Measurements from ENCODE around the gene HS3ST5. TPM values are rescaled to one million over a fixed set of nuclear protein-coding genes. Genes with fewer than 3 reads are reported as not detected.
"Not testable (repeated sequence)": the region's sequence is repeated elsewhere in the genome, so short reads cannot be mapped to it uniquely, and the experiment has no call there.

The HS3ST5 gene
- total RNA-seq, 1 donor from 2014 or later = 3.6 TPM

- DNase-seq (ENCODE audit: extremely low spot score, unreplicated experiment) = no peak
- Mint-ChIP-seq H3K27me3 (no peaks in the 10 kb centered on the region), H3K4me1 (ENCODE audit: unreplicated experiment) (peaks cover 15% of the 10 kb centered on the region), H3K36me3 (no peaks in the 10 kb centered on the region), H3K9me3 (no peaks in the 10 kb centered on the region), H3K27ac (no peak overlapping the region), H3K4me3 (no peak overlapping the region)
- TF ChIP-seq CTCF (conservative IDR thresholded peaks at IDR 0.05) = no peak
Measured at GRCh38 chr6:114154812-114155211, 188.0 kb downstream of the HS3ST5 start.

GRCh38 chr6:114153448-114153847 lies 189.4 kb downstream of the HS3ST5 start:
- H3K27ac Mint-ChIP-seq = no peak overlapping the region

GRCh38 chr6:114151064-114151690 lies 191.6 kb downstream of the HS3ST5 start:
- no peak overlapping the region for H3K4me3 Mint-ChIP-seq
- no peak for TF ChIP-seq CTCF (conservative IDR thresholded peaks at IDR 0.05)
- H3K9me3 Mint-ChIP-seq = peaks cover 8% of the 10 kb centered on the region
- peaks cover 6% of the 10 kb centered on the region for H3K36me3 Mint-ChIP-seq
- no peak overlapping the region for H3K27ac Mint-ChIP-seq
- peaks cover 5% of the 10 kb centered on the region for H3K4me1 Mint-ChIP-seq (ENCODE audit: unreplicated experiment)
- DNase-seq (ENCODE audit: extremely low spot score, unreplicated experiment) = no peak
- H3K27me3 Mint-ChIP-seq = no peaks in the 10 kb centered on the region

More at GRCh38 chr6:114153448-114153847, 189.4 kb downstream of the HS3ST5 start:
- no peaks in the 10 kb centered on the region for H3K9me3 Mint-ChIP-seq
- H3K4me1 Mint-ChIP-seq (ENCODE audit: unreplicated experiment) = peaks cover 8% of the 10 kb centered on the region
- DNase-seq (ENCODE audit: extremely low spot score, unreplicated experiment) = no peak
- TF ChIP-seq CTCF (conservative IDR thresholded peaks at IDR 0.05) = no peak
- H3K4me3 Mint-ChIP-seq = no peak overlapping the region
- H3K27me3 Mint-ChIP-seq = no peaks in the 10 kb centered on the region
- no peaks in the 10 kb centered on the region for H3K36me3 Mint-ChIP-seq

- Mint-ChIP-seq H3K36me3 (peaks cover 11% of the 10 kb centered on the region), H3K4me1 (ENCODE audit: unreplicated experiment) (peaks cover 15% of the 10 kb centered on the region), H3K9me3 (peaks cover 12% of the 10 kb centered on the region)
- not testable (repeated sequence) for H3K27ac Mint-ChIP-seq; H3K4me3 Mint-ChIP-seq; DNase-seq (ENCODE audit: extremely low spot score, unreplicated experiment); H3K27me3 Mint-ChIP-seq
Measured at GRCh38 chr6:114149182-114149581, 193.6 kb downstream of the HS3ST5 start.

DNA sequence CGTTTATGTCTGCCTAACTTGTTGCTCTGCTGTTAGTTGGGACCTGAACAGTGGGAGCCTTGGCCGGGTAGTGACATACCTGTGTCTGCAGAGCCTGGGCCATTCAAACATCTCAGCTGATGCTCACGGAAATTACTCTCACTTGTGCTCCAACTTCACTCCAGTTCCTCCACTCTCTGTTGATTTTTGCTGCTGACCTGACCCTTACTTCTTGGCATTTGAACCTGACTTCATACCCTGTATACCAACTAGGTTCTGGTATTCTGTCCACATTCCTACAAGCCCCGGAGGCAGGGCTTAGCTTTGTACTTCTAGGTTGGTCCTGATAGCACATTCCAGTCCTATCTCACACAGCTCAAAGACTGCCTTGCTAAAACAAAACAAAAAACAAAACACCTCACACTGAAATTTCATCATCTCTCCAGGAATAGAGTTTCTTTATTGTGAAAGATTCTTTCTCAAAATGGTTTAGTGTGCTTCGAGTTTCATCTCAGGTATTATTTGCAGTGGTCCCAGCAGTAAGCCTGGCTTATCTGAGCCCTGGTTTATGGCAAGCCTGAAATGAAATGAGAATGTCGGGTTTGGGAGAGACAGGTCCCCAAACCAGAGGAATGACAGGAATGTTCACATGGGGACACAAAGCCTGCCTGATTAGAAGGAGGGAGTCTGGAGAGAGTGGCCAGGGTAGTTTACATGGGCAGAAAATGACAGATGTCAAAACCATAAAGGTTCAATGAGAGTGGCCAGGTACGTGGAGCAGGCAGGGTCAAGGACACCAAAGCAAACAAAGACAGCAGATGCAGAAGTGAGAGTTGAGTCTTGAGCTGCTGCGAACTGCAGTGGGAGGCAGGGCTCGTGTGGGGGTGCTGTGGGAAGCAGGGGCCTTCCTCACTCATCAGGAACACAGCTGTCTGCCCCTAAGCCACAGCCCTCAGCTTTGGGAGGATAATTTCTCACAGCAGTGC lies 197.7 kb downstream of the HS3ST5 start:
- peak overlapping the region; percentile 83 for H3K27ac Mint-ChIP-seq

More for the DNA sequence above, 197.7 kb downstream of the HS3ST5 start:
- no peaks in the 10 kb centered on the region for H3K27me3 Mint-ChIP-seq
- H3K4me1 Mint-ChIP-seq (ENCODE audit: unreplicated experiment) = peaks cover 17% of the 10 kb centered on the region
- peaks cover 11% of the 10 kb centered on the region for H3K36me3 Mint-ChIP-seq
- no peak for DNase-seq (ENCODE audit: extremely low spot score, unreplicated experiment)
- no peak for TF ChIP-seq CTCF (conservative IDR thresholded peaks at IDR 0.05)
- peaks cover 12% of the 10 kb centered on the region for H3K9me3 Mint-ChIP-seq
- H3K4me3 Mint-ChIP-seq = peak overlapping the region; percentile 72

Measured in type B pancreatic cell (in vitro differentiated cells).